GM12875 (cell line): ENCODE data around the gene MARCHF9.

Experiments used
- H3K4me3 ChIP-seq: one replicate; pipeline ENCODE4 v1.5.1; 2011; ENCODE audit warnings: low read depth, low read length, control low read depth
- TF ChIP-seq, protein P1 (sequence below): IDR thresholded peaks from 2 replicates; pipeline ENCODE4 v1.5.1; 2011; ENCODE audit warnings: low read depth, mild to moderate bottlenecking, control low read depth, inconsistent platforms, low read length, moderate library complexity, borderline replicate concordance; ENCODE audit not compliant: insufficient read depth

Gene MARCHF9

DNA sequence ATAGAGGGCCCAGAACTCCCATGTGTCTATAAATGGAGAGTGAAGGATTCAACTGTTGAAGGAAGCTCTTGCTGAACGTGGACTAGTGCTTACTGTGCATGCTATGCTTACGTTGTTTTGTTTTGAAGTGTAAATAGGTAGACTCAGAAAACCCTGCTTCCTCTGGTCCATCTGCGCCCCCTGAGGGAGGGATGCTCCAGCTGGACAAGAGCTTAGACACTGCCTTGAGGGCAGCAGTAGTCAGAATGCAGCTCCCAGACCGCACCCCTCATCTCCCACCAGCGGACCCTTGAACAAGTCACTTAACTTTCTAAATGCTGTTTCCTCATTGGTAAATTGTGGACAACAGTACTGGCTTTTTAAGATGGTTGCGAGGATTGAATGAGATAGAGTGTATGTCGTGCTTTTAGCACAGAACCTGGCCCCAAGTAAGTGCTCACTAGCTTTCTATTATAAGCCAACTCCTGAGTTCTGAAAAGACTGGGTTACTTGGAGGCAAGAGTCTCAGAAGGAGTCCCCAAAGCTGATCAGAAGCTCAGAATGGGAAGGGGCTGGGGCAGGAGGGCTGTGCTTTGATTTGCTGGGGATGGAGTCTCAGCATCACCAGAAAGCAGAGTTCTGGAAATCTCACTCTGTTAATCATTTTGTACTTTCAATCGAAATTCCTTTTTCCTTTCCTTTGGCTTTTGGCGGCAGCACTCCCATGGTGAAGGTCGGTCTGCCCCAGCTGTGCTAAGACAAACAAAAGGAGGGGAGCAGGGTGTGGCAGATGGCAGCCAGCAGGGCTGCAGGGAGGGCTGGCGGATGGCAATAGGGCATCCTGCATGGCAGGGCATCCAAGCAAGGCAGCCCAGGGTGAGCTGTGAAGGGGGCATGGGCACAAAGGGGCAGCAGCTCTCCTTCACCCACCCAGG is 31.9 kb upstream of the MARCHF9 start:
- TF ChIP-seq, protein P1, sequence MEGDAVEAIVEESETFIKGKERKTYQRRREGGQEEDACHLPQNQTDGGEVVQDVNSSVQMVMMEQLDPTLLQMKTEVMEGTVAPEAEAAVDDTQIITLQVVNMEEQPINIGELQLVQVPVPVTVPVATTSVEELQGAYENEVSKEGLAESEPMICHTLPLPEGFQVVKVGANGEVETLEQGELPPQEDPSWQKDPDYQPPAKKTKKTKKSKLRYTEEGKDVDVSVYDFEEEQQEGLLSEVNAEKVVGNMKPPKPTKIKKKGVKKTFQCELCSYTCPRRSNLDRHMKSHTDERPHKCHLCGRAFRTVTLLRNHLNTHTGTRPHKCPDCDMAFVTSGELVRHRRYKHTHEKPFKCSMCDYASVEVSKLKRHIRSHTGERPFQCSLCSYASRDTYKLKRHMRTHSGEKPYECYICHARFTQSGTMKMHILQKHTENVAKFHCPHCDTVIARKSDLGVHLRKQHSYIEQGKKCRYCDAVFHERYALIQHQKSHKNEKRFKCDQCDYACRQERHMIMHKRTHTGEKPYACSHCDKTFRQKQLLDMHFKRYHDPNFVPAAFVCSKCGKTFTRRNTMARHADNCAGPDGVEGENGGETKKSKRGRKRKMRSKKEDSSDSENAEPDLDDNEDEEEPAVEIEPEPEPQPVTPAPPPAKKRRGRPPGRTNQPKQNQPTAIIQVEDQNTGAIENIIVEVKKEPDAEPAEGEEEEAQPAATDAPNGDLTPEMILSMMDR: no peak
- no peak overlapping the region for H3K4me3 ChIP-seq

DNA sequence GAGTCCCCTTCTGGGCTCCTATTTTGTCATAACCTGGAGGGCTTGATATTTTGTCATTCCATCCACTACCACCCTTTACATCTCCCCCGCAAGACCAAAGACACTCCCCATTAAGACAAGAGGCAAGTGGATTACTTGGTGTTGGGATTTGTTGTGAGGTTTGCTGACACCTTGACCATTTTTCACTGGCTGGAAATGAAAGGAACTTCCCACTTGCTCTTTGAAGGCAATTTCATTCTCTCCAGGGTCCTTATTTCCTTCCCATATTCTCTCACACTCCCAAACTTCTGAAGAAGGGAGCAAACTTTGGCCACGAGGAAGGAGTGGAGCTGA is 31.3 kb upstream of the MARCHF9 start:
- TF ChIP-seq, protein P1: no peak
- no peak overlapping the region for H3K4me3 ChIP-seq

DNA sequence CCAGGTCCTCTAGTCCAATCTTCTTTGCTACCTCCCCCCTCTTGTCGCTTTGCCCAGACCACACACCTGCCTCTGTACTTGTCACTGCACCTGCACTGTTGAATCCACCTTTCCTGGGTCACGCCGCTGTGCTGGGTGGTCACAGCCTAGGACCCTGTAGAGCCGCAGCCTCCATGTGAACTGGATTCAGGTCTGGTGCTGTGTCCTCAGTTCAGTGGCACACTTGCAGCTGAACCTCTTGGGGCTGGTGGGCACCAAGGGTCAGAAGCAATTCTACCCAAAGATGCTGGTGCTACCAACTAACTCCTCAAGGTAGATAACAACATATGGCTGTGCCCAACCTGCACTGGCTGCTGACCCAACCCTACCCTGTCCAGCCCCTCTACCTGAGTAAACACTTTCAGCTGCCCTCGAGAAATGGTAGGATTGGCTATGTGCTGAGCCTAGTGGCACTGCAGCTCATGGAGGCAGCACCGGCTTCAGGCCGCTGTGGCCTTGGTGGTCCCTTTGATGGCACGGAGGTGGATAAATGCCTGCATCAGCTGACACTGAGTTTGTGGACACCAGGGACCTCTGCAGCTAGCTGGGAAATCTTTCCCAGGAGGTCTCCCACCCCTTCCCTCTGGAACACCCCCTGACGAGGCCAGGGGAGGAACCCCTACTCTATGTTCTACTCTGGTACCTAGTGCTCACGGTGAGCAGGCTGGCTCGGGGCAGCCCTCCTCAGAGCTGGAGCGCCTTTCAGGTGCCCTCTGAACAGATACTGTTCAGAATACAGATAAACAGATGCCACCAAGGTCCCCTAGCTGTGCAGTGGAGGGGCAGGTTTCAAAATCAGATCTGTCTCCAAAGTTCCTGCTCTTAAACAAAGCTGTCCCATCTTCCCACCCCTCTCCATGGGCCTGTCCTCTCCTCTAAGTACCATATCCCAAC is 30.6 kb upstream of the MARCHF9 start:
- TF ChIP-seq, protein P1: no peak
- H3K4me3 ChIP-seq: no peak overlapping the region

DNA sequence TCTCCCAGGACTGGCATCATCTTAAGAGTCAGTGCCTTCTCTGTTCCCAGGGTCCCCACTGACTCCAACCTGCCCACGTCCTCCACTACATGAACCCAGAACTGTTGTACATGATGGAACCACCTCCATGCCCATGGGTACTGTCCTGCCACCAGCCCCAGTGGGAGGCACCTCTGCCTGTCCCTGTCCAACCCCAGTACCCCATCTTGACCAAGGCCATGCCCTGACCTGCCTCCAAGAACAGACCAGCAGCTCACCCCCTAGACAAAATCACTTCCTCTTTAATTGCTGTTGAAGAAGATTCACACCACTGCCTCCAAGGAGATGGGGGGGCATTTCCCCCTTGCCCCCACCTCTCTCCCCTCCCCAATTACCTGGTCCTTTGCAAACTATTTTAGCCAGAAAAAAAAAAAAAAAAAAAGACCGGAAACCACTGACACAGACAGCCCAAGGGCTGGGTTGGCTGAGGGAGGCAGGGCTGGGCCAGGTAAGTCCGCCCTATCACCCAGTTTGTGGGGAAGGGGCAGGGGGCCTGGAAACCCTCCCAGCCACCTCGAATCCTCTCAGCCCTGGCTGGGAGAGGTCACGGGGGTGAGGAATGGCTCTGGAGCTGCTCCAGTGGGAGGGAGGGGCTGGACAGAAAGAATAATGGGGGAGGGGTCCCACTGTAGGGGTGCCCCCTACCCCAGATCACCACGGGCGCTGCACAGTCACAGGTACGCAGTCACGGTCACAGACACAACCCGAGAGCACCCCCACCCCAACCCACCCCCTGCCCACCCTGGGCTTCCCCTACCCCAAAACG is 29.8 kb upstream of the MARCHF9 start:
- H3K4me3 ChIP-seq: no peak overlapping the region
- TF ChIP-seq, protein P1: no peak

DNA sequence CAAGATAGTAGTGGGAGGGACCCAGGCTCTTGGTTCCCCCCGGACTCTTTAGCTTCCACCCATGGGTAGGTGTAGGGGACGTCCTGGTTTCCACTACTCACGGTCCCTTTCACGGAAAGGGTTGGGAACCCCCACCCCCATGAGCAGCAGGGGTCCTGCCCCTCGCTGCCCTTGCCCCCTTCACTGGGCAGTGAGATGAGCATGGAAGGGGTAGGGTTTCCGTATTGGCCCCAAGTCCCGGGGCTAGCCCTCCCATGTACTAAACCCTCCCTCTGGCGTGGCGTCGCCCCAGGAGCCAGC is 29.1 kb upstream of the MARCHF9 start:
- no peak overlapping the region for H3K4me3 ChIP-seq
- TF ChIP-seq, protein P1: no peak

DNA sequence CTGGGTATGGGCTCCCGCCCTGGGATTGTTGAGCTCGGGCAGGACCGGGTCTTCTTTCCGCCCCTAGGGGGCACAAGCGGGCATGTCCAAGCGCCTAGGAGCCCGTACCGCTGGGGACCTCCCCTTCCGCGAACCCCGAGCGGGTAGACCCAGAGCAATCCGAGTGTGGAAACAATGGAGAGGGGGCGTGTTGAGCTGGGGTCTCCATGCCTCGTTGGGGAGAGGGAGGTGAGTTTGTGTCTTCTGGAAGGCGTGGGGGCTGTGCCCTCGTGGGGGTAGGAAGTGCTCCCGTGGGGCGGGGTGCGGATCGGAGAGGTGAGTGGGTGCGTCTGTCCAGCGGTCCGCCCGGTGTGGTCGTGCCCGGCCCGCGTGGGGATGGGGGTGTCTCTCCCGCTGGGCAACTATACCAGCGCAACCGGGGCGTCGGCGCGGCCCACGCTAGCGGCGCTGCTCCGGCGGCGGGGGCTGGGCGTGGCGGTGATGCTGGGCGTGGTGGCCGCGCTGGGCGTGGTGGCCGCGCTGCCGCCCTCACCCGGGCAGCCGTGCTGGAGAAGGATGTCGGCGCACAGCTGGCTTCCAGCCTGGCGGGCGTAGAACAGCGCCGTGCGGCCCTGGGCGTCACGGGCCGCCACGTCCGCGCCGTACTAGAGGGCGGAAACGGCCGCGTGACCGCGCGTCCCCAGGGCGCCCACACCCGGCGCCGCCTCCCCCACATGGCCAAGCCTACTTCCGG is 28.6 kb upstream of the MARCHF9 start:
- no peak overlapping the region for H3K4me3 ChIP-seq
- TF ChIP-seq, protein P1: peak; percentile 20; the same call in 1 of the 2 replicates
